GM21528 (cell line): ENCODE data around the gene PTMA.

Experiments used
- ATAC-seq: cut with Tn5 transposase; IDR thresholded peaks from one replicate; pipeline ENCODE4 v1.9.1; 2021; ENCODE audit warnings: mild to moderate bottlenecking, moderate library complexity; ENCODE audit not compliant: unreplicated experiment, low FRiP score

PTMA gene

GRCh38 chr2:231674587-231675338, 33.6 kb upstream of the PTMA start:
- ATAC-seq, result peak; percentile 37

GRCh38 chr2:231676243-231676642, 32.1 kb upstream of the PTMA start:
- ATAC-seq, result no peak

GRCh38 chr2:231677632-231678104, 30.7 kb upstream of the PTMA start:
- ATAC-seq, result no peak

- no peak for ATAC-seq
Measured at GRCh38 chr2:231679908-231680284, 28.4 kb upstream of the PTMA start.

GRCh38 chr2:231680285-231680991, 27.9 kb upstream of the PTMA start:
- ATAC-seq, result no peak

- ATAC-seq, result no peak
Measured at GRCh38 chr2:231680992-231681852, 27.1 kb upstream of the PTMA start.

- no peak for ATAC-seq
Measured at GRCh38 chr2:231682603-231683291, 25.6 kb upstream of the PTMA start.

- ATAC-seq, result no peak
Measured at GRCh38 chr2:231683292-231684235, 24.8 kb upstream of the PTMA start.

GRCh38 chr2:231684314-231685223, 23.8 kb upstream of the PTMA start:
- ATAC-seq, result no peak

- no peak for ATAC-seq
Measured at GRCh38 chr2:231685349-231686191, 22.8 kb upstream of the PTMA start.

- no peak for ATAC-seq
Measured at GRCh38 chr2:231686192-231687100, 21.9 kb upstream of the PTMA start.

- no peak for ATAC-seq
Measured at GRCh38 chr2:231687133-231687852, 21.0 kb upstream of the PTMA start.

- ATAC-seq, result no peak
Measured at GRCh38 chr2:231687961-231688360, 20.4 kb upstream of the PTMA start.

- ATAC-seq, result no peak
Measured at GRCh38 chr2:231688719-231689118, 19.6 kb upstream of the PTMA start.

- ATAC-seq, result no peak
Measured at GRCh38 chr2:231689124-231689893, 19.0 kb upstream of the PTMA start.
